NCI-H128 (cell line): ENCODE data around the gene VAV2.

Experiments
- DNase-seq: peaks from one replicate; lab custom pipeline; 2025; ENCODE audit not compliant: unreplicated experiment; lab: John Stamatoyannopoulos, UW

The VAV2 gene

DNA sequence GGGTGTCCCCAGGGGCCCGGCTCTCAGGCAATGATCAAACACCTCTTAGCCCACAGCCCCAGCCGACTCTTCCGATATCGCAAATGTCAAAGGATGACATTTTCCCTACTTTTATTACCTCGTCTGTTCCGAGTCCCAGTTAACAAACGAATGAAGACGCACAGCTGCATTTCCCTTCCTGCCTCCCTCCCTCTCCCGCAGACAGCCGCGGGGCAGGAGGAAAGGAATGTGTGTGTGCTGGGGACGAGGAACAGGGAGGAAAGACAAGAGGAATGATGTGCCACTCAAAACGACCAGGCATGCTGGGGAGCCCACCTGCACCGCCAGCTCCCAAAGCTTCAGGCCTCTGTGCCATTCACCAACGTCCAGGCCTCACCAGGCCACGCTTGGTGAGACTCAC, 128.1 kb downstream of the VAV2 start:
- no peak for DNase-seq

- no peak for DNase-seq
Measured at GRCh38 chr9:133863257-133863592, 128.9 kb downstream of the VAV2 start.

- no peak for DNase-seq
Measured at GRCh38 chr9:133862585-133863256, 129.4 kb downstream of the VAV2 start.

- DNase-seq = no peak
Measured at GRCh38 chr9:133861692-133862091, 130.4 kb downstream of the VAV2 start.

DNA sequence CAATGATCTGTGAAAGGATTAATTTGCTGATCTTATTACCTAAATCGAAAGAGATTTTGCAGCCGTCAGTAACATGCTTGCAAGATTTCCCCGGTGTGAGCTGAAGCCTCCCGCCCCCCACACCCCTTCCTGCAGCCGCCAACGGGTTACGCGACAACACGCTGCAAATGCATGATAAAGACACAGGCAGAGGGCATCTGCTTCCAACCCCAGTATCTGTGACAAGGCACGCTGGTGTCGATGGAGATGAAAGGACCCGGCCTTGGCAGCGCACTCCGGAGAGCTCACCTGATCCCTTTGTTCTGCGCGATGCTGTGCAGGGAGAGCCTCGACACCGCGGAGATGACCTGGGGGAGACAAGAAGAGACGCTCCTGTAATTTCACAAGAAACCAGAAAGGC, 131.0 kb downstream of the VAV2 start:
- no peak for DNase-seq

GRCh38 chr9:133858771-133859170, 133.4 kb downstream of the VAV2 start:
- no peak for DNase-seq

GRCh38 chr9:133857639-133858038, 134.5 kb downstream of the VAV2 start:
- DNase-seq = no peak

DNA sequence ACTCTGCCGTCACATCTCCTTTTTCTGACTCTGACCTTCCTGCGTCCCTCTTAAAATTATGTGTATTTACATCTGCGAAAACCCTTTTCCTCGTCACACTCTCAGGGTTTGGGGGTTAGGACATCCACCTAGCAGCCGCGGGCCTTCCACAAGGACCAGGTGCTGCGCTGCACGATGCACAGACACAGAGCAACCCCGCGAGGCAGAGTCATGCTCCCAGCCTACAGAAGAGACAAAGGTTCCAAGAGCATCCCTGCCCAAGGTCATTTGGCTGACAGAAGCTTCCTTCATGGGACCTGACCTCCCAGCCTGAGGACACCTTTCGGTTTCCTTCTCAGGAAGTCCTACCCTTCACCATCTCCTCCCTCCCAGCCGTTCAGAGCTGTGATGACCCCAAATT, 135.3 kb downstream of the VAV2 start:
- DNase-seq = no peak

DNA sequence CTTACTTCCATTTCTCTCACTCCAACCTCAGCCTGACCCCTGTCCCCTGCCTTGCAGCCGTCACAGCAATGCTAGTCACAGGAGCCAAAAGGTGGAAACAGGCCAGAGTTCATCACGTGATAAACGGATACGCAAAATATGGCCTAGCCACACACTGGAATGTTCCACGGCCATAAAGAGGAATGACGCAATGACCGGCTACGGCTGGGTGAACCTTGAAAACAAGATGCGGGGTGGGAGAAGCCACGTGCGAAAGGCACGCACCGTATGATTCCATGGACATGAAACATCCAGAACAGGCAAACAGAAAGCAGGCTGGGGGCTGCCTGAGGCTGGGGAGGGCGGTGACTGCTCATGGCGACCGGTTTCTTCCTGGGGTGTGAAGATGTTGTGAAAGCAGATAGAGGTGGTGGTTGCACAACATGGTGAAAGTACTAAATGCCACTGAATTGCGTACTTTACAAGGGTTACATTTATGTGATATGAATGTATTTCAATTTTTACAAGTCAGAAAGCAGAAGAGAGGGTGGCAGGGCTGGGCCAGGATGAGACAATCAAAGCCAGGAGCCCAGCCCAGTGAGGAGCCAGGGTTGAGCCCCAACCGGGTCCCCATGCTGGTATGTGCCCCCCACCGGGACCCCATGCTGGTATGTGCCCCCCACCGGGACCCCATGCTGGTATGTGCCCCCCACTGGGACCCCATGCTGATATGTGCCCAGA, 136.2 kb downstream of the VAV2 start:
- DNase-seq = no peak

- DNase-seq = no peak
Measured at GRCh38 chr9:133855371-133855770, 136.8 kb downstream of the VAV2 start.

DNA sequence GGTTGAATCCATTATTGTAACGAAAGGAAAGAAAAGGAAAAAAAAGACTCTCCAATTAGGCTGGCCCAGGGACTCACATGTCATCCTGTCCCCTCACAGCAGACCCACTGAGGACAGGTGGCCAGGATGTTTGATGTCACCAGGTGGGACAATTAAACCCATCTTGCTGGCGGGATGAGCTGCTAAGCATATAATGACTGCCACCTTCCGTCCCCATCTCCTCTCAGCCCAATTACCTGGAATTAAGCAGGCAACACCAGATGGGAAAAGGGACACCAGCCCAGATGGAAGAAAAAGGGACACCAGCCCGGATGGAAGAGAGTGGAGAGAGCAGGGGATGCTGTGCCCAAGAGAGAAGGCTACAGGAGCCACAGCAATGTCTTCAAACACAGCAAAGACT, 137.4 kb downstream of the VAV2 start:
- DNase-seq = no peak

DNA sequence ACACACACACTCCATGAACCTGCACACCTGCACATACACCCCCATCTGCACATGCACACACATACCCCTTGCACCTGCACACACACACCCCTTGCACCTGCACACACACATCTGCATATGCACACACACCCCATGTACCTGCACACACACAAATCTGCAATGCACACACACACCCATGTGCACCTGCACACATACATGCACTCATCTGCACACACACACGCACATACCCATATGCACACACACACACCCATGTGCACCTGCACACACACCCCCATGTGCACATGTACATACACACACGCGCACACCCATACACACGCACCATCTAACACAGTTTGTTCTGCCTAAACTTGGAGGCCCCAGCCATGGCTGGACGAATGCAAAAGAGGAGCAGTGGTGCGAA, 138.1 kb downstream of the VAV2 start:
- no peak for DNase-seq

GRCh38 chr9:133853331-133853730, 138.8 kb downstream of the VAV2 start:
- no peak for DNase-seq

DNA sequence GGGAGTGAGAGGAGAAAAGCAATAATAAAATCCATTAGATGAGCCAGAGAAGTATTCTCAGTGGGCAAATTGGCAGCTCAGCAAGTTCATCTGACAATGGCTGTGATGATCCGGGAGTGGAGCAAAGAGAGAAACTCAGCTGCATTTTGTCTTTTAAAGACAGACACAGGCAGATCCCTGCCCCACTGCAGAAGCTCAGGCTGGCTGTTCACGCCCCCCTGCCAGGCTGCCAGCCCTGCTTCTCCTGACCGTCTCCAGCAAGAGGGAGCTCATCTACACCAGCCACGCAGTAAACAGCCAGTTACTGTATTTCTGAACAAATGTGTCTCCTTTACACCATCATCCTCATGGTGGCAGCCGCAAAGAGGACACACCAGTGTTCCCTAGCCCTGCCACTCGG, 139.7 kb downstream of the VAV2 start:
- DNase-seq = no peak

DNA sequence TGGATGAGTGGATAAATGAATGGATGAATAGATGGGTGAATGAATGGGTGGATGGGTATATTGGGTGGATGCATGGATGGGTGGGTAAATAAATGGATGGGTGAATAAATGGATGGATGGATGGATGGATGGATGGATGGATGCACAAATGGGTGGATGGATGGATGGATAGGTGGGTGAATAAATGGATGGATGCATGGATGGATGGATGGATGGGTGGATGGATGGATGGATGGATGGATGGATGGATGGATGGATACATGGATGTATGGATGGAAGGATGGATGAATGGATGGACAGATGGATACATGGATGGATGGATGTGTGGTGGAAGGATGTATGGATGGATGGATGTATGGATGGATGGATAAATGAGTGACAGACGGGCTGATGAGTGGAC, 140.4 kb downstream of the VAV2 start:
- no peak for DNase-seq

DNA sequence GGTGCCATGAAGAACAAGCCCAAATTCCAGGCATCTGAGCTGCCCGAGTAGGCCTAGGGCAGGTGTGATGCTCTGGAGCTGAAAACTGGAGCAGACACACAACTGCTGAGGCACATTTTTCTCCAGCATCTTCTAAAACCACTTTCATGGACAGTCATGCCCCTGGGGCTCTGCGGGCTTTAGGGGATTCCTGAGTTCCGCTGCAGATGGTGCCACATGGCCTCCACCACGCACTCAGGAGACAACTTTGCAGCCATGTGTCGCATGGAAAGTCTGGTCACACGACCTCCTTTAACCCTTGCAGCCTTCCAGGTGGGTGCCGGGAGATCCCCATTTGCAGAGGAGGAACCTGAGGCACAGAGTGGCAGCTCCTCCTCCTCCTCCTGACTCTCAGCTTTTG, 141.2 kb downstream of the VAV2 start:
- DNase-seq = no peak

GRCh38 chr9:133850161-133850560, 142.0 kb downstream of the VAV2 start:
- DNase-seq = no peak

GRCh38 chr9:133849110-133849670, 142.9 kb downstream of the VAV2 start:
- DNase-seq = no peak

- no peak for DNase-seq
Measured at GRCh38 chr9:133848471-133849109, 143.5 kb downstream of the VAV2 start.

DNA sequence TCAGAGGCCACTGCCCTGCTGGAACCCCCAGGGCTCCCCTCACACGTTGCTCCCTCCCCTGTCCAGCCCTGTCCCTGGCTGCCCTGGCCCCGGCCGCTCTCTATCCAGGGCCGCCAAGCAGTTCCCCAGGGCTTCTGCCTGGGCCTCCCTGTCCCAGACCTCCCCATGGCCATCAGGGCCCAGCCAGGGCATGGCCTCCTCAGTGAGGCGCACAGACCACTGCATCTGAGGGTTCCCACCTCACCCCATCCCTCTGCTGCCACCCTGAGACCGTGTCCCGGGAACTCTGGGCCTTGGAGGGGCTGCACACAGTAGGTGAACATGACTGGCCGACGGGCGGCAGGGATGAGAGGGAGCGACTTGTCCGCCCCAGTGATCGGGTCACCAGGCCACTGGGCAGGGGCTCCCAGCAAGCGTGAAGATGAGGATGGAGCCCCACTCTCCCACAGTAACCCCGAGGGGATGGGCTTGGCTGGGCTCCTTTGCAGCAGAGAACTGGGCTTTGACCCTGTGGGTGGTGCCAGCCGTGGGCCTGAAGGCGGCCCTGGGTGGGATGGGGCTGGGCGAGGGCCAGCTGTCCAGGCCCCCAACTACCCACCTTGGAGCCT, 145.5 kb downstream of the VAV2 start:
- no peak for DNase-seq

DNA sequence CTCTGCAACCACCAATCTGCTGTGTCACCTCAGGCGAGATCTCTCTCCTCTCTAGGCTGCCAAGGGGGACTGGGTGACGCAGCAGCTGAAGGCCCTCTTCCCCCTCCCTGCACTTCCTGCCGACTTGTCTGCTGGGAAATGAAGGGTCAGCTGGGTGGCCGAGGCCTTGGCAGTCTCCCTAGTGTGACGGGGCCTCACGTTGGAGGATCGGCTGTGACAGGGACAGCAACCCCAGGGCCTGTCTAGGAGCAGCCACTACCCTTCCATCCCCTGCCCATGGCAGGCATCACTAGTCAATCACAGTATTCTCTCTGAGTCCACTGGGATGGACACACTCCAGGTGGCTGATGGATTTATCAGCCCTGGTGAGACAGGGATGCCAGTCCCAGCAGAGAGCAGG, 146.7 kb downstream of the VAV2 start:
- DNase-seq = no peak

- DNase-seq = no peak
Measured at GRCh38 chr9:133844881-133845410, 147.2 kb downstream of the VAV2 start.
